Measurements from ENCODE around the gene CHCHD3.

The CHCHD3 gene

DNA sequence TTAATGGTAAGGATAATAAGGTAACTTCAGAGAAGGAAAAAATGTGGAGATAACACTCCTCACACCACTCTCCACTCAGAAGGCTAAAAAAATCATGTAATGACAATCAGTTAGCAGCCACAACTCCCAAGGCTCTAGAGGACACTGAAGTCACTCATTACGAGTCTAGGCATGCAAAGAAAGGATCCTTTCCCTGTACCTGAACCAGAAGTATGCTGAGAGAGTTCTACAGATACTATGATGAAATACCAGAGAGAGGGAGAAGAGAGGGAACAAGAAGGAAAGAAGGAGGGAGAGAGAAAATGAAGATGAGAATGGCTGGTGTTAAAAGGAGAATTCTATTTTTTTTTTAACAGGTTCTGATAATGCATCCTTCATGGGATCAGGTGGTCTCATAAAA lies 281.4 kb downstream of the CHCHD3 start:
- no peak for FAIRE-seq

GRCh38 chr7:132799081-132799413 lies 282.8 kb downstream of the CHCHD3 start:
- no peak for FAIRE-seq

- FAIRE-seq: no peak
These were observed 284.7 kb downstream of the CHCHD3 start for GRCh38 chr7:132797152-132797551.

DNA sequence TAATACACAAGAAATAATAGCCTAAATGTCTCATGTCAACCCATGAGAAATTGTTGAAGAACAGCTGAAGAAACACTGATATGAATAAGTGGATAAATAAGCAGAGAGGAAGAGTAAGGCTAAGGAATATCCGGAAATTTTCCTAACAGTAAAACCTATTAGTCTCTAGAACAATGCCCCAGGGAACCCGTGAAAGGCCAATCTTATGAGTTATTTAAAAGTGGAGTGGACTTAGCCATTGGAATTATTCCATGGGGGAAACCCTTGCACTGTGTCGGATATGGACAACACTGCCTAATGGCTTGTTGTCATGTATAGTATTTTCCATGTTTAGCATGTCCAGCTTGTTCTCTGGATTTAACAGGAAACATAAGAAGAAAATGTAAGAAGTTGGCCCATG lies 288.4 kb downstream of the CHCHD3 start:
- no peak for FAIRE-seq

- no peak for FAIRE-seq
These were observed 290.9 kb downstream of the CHCHD3 start for GRCh38 chr7:132791036-132791435.

DNA sequence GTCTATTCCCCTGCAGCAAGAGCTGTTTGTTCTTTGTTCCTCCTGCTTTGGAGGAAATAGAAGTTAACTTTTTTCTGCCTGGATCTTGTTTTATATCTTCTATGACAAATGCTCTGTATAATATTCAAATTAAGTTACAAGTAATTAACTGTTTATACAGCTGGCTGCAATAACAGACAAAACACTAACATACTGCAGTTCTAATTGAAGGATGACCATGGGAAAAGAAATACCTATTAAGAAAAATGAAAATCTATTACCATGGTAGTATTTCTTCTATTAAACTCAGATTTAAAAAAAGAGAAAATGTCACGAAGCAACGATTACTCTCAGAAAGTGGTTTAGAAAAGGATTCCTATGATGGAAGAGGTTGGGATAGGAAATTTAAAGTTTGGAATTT lies 291.8 kb downstream of the CHCHD3 start:
- FAIRE-seq: no peak

GRCh38 chr7:132789281-132789680 lies 292.6 kb downstream of the CHCHD3 start:
- no peak for FAIRE-seq

GRCh38 chr7:132785870-132786269 lies 296.0 kb downstream of the CHCHD3 start:
- FAIRE-seq: no peak

- no peak for FAIRE-seq
These were observed 297.5 kb downstream of the CHCHD3 start for GRCh38 chr7:132784406-132784805.

- no peak for FAIRE-seq
These were observed 298.1 kb downstream of the CHCHD3 start for GRCh38 chr7:132783824-132784223.

- FAIRE-seq: no peak
These were observed 298.9 kb downstream of the CHCHD3 start for GRCh38 chr7:132782777-132783640.

DNA sequence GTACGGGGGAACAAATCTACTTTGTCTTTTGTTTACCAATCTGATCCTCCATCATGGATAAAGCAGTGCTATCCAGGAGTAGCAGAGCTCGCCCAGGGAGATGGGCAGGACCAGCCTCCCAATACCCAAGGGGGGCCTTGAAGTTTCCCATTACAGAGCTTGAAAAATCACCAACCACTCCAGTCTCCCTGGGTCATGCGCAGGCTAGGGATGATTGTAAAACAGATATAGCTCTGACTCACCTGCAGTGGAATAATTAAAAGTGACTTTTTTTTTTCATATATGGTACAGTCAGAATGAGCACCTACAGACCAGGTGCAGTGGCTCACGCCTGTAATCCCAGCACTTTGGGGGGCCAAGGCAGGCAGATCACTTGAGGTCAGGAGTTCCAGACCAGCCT lies 301.1 kb downstream of the CHCHD3 start:
- FAIRE-seq: no peak

GRCh38 chr7:132779164-132779563 lies 302.7 kb downstream of the CHCHD3 start:
- FAIRE-seq: no peak

DNA sequence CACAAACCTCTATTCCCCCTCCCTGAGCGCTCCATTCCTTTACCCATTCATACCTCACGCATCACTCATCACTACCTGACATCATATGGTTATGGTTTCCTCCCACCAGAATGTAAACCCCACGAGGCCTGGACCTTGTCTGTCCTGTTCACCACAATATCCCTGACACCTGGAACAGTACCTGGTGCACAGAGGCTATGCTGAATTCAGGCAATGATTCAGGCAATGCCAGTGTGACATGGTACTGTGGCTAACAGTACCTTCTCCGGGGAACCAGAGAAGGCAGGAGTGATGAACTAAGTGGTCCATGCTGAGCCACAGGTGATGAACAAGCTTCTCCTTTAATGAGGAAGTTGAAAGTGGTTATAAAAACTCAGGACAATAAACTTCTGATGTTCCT lies 303.1 kb downstream of the CHCHD3 start:
- no peak for FAIRE-seq

- FAIRE-seq: no peak
These were observed 303.9 kb downstream of the CHCHD3 start for GRCh38 chr7:132777956-132778355.

GRCh38 chr7:132777414-132777813 lies 304.5 kb downstream of the CHCHD3 start:
- no peak for FAIRE-seq

DNA sequence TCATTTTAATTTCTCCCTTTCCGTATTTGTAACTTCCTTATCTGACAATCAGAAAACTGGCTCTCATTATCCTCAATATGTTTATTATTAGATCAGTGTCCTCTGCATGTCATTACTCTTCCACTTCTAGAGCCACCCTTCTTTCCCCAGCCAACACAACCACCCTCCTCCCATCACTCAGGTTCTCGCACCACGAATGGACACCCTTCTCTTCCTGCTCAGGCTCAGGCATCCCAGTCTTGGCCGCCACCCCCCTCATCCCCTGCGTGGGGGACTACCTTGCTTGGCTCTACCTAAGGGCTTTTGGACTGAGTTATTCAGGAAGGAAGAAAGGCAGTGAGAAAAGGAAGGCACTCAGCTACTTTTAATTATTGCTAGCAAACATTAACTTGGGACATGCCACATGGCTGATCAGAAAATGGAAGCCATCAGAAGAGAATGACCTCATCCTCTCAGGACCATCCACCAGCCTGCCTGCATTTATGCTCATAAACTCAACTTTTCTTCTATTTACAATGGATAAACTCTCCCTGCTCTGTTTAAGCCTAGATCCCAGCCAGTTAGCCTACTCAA lies 305.8 kb downstream of the CHCHD3 start:
- FAIRE-seq: no peak

GRCh38 chr7:132773527-132773956 lies 308.3 kb downstream of the CHCHD3 start:
- FAIRE-seq: no peak

- FAIRE-seq: no peak
These were observed 310.6 kb downstream of the CHCHD3 start for GRCh38 chr7:132771301-132771730.

DNA sequence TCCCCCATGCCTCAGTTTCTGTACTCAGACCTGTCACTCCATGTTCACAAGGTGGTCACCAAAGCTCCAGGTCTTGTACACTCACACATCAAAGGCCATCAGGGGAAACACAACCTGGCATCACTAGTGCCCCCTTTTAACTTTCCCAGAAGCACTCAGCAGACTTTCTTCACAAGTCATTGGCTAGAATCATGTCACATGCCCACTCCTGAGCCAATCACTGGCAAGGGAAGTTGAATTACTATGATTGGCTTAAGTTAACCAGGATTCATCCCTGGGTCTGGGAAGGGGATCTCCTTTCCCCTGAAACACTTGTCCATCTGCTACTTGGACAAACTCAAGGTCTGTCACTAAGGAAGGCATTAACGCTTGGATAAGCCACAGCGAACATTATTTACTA lies 311.8 kb downstream of the CHCHD3 start:
- FAIRE-seq: no peak

GRCh38 chr7:132769280-132769679 lies 312.6 kb downstream of the CHCHD3 start:
- no peak for FAIRE-seq

- no peak for FAIRE-seq
These were observed 313.8 kb downstream of the CHCHD3 start for GRCh38 chr7:132768099-132768498.

DNA sequence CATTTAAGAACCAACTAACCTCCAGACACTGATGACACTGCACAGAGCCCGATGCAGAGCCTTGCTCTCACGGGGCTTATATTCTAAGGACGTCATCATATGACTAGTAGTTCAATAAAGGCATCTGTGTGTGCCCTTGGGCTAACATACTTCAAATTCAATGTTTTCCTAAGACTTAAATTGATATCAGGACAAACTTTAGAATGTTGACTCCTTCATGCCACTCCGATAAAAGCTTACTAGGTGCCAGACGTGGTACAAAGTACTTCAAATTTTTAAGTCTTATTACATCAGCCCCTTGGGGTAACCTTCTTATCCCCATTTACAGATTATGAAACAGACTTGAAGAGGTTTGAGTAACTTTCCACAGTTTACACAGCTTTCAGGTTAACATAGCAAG lies 314.5 kb downstream of the CHCHD3 start:
- FAIRE-seq: no peak

GRCh38 chr7:132766660-132767059 lies 315.2 kb downstream of the CHCHD3 start:
- no peak for FAIRE-seq

DNA sequence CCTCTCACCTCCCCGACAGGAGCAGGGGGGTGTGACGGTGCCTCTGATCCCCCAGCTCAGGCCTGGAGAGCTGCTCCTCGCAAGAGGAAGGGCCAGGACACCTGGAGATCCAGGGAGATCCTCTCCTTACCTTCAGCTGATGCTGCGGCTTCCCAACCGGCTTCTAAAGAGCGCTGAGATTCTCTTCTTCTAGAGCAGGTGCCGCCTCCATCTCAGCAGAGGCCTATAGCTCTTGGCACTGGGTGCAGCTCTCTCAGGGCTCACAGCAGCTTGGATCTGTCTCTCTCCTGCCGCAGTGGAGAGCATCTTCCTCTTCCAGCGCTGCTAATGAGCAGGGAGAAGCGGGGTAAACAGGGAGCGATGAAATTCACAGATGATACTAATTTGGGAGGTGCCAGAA lies 316.0 kb downstream of the CHCHD3 start:
- no peak for FAIRE-seq

Measured in G401.6 (cell line).